Measurements from ENCODE around the gene SUB1. TPM values are rescaled to one million over a fixed set of nuclear protein-coding genes. Genes with fewer than 3 reads are reported as not detected.

The SUB1 gene
- total RNA-seq, 1 donor = 115 TPM

GRCh38 chr5:32612134-32612888 is 27.0 kb downstream of the SUB1 start:
- H3K79me2 ChIP-seq (ENCODE audit: insufficient read depth, low read length) = no peaks in the 10 kb centered on the region
- H3K9me3 ChIP-seq (ENCODE audit: low read depth, low read length) = no peaks in the 10 kb centered on the region
- no peak overlapping the region for H3K4me3 ChIP-seq (ENCODE audit: insufficient read depth, low read length)
- TF ChIP-seq CTCF (IDR thresholded peaks at IDR 0.05; ENCODE audit: extremely low read depth, low read depth, low read length) = no peak
- H3K36me3 ChIP-seq (ENCODE audit: insufficient read depth, low read length) = peaks cover 4% of the 10 kb centered on the region
- no peaks in the 10 kb centered on the region for H4K20me1 ChIP-seq (ENCODE audit: insufficient read depth, low read length)
- no peak overlapping the region for H3K27ac ChIP-seq (ENCODE audit: low read depth, low read length)
- peak; percentile 11 for DNase-seq (ENCODE audit: insufficient read length, low spot score, missing footprints)
- peaks cover 5% of the 10 kb centered on the region for H3K4me1 ChIP-seq (ENCODE audit: insufficient read depth, low read length)
- H2AFZ ChIP-seq (ENCODE audit: low read length) = no peak overlapping the region
- peak overlapping the region; percentile 23 for H3K4me2 ChIP-seq (ENCODE audit: insufficient read depth, low read length)
- no peaks in the 10 kb centered on the region for H3K27me3 ChIP-seq (ENCODE audit: insufficient read depth, low read length)

GRCh38 chr5:32613050-32613672 is 27.8 kb downstream of the SUB1 start:
- Histone ChIP-seq H2AFZ (ENCODE audit: low read length) (peak overlapping the region; percentile 69), H4K20me1 (ENCODE audit: insufficient read depth, low read length) (no peaks in the 10 kb centered on the region), H3K36me3 (ENCODE audit: insufficient read depth, low read length) (no peaks in the 10 kb centered on the region), H3K4me3 (ENCODE audit: insufficient read depth, low read length) (no peak overlapping the region), H3K4me2 (ENCODE audit: insufficient read depth, low read length) (peak overlapping the region; percentile 23), H3K27me3 (ENCODE audit: insufficient read depth, low read length) (no peaks in the 10 kb centered on the region), H3K27ac (ENCODE audit: low read depth, low read length) (no peak overlapping the region), H3K9me3 (ENCODE audit: low read depth, low read length) (no peaks in the 10 kb centered on the region), H3K79me2 (ENCODE audit: insufficient read depth, low read length) (no peaks in the 10 kb centered on the region), H3K4me1 (ENCODE audit: insufficient read depth, low read length) (peaks cover 5% of the 10 kb centered on the region)
- peak; percentile 90 for DNase-seq (ENCODE audit: insufficient read length, low spot score, missing footprints)
- peak; percentile 97 for TF ChIP-seq CTCF (IDR thresholded peaks at IDR 0.05; ENCODE audit: extremely low read depth, low read depth, low read length)

- no peak overlapping the region for H3K4me2 ChIP-seq (ENCODE audit: insufficient read depth, low read length)
- no peaks in the 10 kb centered on the region for H3K36me3 ChIP-seq (ENCODE audit: insufficient read depth, low read length)
- H4K20me1 ChIP-seq (ENCODE audit: insufficient read depth, low read length) = no peaks in the 10 kb centered on the region
- DNase-seq (ENCODE audit: insufficient read length, low spot score, missing footprints) = no peak
- no peaks in the 10 kb centered on the region for H3K79me2 ChIP-seq (ENCODE audit: insufficient read depth, low read length)
- no peak for TF ChIP-seq CTCF (IDR thresholded peaks at IDR 0.05; ENCODE audit: extremely low read depth, low read depth, low read length)
- peaks cover 5% of the 10 kb centered on the region for H3K4me1 ChIP-seq (ENCODE audit: insufficient read depth, low read length)
- no peak overlapping the region for H3K4me3 ChIP-seq (ENCODE audit: insufficient read depth, low read length)
- H2AFZ ChIP-seq (ENCODE audit: low read length) = no peak overlapping the region
- no peak overlapping the region for H3K27ac ChIP-seq (ENCODE audit: low read depth, low read length)
- no peaks in the 10 kb centered on the region for H3K9me3 ChIP-seq (ENCODE audit: low read depth, low read length)
- H3K27me3 ChIP-seq (ENCODE audit: insufficient read depth, low read length) = no peaks in the 10 kb centered on the region
Observed at GRCh38 chr5:32615236-32615635, 29.9 kb downstream of the SUB1 start.

DNA sequence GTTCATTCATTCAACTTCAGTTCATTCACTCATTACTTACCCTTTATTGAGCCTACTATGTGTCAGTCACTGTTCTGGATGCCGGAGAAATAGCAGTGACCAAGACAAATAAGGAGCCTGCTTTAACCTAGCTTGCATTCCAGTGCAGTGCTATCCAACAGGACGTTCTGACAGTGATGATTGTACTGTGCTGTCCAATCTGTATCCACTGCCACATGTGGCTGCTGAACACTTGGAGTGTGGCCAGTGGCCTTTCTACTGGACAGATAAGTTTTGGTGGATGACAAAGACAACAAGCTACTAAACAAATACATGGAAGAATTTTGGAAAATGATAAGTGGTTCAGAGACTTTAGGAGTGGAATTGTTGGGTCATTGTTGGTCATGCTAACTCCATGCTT is 33.6 kb downstream of the SUB1 start:
- Histone ChIP-seq H3K36me3 (ENCODE audit: insufficient read depth, low read length) (no peaks in the 10 kb centered on the region), H4K20me1 (ENCODE audit: insufficient read depth, low read length) (no peaks in the 10 kb centered on the region), H3K4me3 (ENCODE audit: insufficient read depth, low read length) (no peak overlapping the region), H2AFZ (ENCODE audit: low read length) (no peak overlapping the region), H3K9me3 (ENCODE audit: low read depth, low read length) (no peaks in the 10 kb centered on the region), H3K79me2 (ENCODE audit: insufficient read depth, low read length) (no peaks in the 10 kb centered on the region), H3K27me3 (ENCODE audit: insufficient read depth, low read length) (no peaks in the 10 kb centered on the region), H3K4me2 (ENCODE audit: insufficient read depth, low read length) (no peak overlapping the region), H3K27ac (ENCODE audit: low read depth, low read length) (no peak overlapping the region), H3K4me1 (ENCODE audit: insufficient read depth, low read length) (no peaks in the 10 kb centered on the region)
- DNase-seq (ENCODE audit: insufficient read length, low spot score, missing footprints) = no peak
- TF ChIP-seq CTCF (IDR thresholded peaks at IDR 0.05; ENCODE audit: extremely low read depth, low read depth, low read length) = no peak
